ENCODE measurements around the gene LRG1.

LRG1 gene

DNA sequence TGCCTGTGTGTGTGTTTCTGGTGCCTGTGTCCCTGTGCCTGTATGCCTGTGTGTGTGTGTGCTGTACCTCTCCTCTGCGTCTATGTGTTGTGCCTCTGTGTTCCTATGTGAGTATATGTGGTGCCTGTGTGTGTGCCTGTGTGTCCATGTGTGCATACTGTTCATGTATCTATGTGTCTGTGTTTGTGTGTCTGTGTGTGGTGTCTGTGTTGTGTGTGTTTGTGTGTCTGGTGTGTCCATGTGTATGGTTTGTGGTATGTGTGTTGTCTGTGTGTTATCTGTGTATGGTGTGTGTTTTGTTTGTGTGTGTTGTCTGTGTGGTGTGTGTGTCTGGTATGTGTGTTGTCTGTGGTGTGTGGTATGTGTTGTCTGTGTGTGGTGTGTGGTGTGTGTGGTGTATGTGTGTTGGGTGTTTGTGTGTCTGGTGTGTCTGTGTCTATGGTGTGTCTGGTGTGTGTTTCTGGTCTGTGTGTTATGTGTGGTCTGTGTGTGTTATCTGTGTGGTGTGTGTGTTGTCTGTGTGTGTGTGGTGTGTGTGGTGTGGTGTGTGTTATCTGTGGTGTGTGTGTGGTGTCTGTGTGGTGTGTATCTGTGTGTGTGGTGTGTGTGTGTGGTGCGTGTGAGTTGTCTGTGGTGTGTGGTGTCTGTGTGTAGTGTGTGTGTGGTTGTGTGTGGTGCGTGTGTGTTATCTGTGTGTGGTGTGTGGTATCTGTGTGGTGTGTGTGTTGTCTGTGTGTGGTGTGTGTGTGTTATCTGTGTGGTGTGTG lies 47.3 kb downstream of the LRG1 start:
- DNase-seq (ENCODE audit: extremely low spot score), result no peak
- POLR2A ChIA-PET, result no interaction called here
- CTCF ChIA-PET, result no interaction called here
- TF ChIP-seq, protein P1, sequence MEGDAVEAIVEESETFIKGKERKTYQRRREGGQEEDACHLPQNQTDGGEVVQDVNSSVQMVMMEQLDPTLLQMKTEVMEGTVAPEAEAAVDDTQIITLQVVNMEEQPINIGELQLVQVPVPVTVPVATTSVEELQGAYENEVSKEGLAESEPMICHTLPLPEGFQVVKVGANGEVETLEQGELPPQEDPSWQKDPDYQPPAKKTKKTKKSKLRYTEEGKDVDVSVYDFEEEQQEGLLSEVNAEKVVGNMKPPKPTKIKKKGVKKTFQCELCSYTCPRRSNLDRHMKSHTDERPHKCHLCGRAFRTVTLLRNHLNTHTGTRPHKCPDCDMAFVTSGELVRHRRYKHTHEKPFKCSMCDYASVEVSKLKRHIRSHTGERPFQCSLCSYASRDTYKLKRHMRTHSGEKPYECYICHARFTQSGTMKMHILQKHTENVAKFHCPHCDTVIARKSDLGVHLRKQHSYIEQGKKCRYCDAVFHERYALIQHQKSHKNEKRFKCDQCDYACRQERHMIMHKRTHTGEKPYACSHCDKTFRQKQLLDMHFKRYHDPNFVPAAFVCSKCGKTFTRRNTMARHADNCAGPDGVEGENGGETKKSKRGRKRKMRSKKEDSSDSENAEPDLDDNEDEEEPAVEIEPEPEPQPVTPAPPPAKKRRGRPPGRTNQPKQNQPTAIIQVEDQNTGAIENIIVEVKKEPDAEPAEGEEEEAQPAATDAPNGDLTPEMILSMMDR (IDR thresholded peaks at IDR 0.05; ENCODE audit: control extremely low read depth, extremely low read depth, low read depth, missing control alignments), result no peak

DNA sequence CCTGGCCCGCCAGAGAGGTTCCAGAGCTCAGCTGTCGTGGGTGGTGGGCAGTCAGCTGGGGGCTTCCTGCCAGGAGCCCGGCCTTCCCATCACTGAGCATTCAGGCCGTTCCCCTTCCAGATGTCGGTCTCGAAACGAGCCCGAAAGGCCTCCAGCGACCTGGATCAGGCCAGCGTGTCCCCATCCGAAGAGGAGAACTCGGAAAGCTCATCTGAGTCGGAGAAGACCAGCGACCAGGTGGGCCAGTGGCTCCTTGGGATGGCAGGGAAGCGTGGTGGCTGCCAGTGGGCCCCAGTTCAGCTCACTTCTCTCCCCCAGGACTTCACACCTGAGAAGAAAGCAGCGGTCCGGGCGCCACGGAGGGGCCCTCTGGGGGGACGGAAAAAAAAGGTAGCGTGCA lies 48.4 kb downstream of the LRG1 start:
- POLR2A ChIA-PET, result no interaction called here

DNA sequence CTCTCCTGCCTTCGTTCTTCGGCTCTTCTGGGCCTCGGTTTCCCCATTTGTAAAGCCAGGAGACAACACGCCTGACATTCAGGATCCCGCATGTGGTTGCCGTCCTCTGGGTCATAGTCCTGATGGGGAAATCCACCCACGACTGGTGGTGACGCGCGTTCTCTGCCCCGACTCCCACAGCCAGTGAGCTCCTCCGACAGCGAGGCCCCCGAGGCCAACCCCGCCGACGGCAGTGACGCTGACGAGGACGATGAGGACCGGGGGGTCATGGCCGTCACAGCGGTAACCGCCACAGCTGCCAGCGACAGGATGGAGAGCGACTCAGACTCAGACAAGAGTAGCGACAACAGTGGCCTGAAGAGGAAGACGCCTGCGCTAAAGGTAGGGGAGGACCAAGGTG lies 51.3 kb downstream of the LRG1 start:
- no peak for DNase-seq (ENCODE audit: extremely low spot score)
- ChIA-PET CTCF (no interaction called here), POLR2A (no interaction called here)
- TF ChIP-seq, protein P1 (IDR thresholded peaks at IDR 0.05; ENCODE audit: control extremely low read depth, extremely low read depth, low read depth, missing control alignments), result no peak

More for the DNA sequence above, 48.4 kb downstream of the LRG1 start:
- TF ChIP-seq, protein P1 (IDR thresholded peaks at IDR 0.05; ENCODE audit: control extremely low read depth, extremely low read depth, low read depth, missing control alignments), result no peak
- no peak for DNase-seq (ENCODE audit: extremely low spot score)
- CTCF ChIA-PET, result interaction anchor here (1.0 kb wide), 1 partner anchor 32 kb away, joined by 3 read pairs; no protein-coding TSS in a partner anchor

DNA sequence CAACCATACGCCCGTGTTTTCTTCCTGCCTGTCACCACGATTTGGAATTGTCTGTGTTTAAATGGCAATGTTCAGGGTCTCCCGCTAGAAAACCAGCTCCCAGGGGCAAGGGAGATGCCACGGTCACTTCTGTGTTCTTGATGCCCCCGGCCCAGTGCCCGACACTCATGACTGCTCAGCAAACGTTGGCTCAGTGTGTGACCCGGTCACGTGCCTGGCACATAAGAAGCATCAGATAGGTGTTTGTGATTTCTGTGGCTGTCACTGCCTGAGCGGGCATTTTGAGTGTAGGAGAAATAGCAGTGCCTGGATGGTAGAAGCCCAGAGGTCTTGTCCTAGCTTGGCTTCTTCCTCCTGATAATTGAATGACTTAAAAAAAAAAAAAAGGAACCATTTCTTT lies 52.3 kb downstream of the LRG1 start:
- POLR2A ChIA-PET, result no interaction called here
- no peak for DNase-seq (ENCODE audit: extremely low spot score)
- CTCF ChIA-PET, result no interaction called here
- TF ChIP-seq, protein P1 (IDR thresholded peaks at IDR 0.05; ENCODE audit: control extremely low read depth, extremely low read depth, low read depth, missing control alignments), result no peak
